OCI-LY1 (cell line): ENCODE measurements around the gene LTBP2.

Experiments used
- H2AFZ ChIP-seq: fragments of 200-600 bp; sonication (generic), shearing (Covaris generic); 2 replicates; pipeline ENCODE4 v1.6.0; 2014; ENCODE audit warnings: antibody characterized with exemption, mild to moderate bottlenecking, low read length
- H3F3A ChIP-seq: fragments of 200-600 bp; sonication (generic), shearing (Covaris generic); 2 replicates; pipeline ENCODE4 v1.6.0; 2014; ENCODE audit warnings: mild to moderate bottlenecking, antibody characterized with exemption, low read length, moderate library complexity; ENCODE audit not compliant: insufficient read depth
- H3K27ac ChIP-seq: fragments of 200-600 bp; sonication (generic); 2 replicates; pipeline ENCODE4 v1.5.1; 2014; ENCODE audit warnings: low read length, mixed run types, mild to moderate bottlenecking, low read depth; ENCODE audit not compliant: poor library complexity, severe bottlenecking
- H3K27me3 ChIP-seq: fragments of 200-600 bp; sonication (generic); 2 replicates; pipeline ENCODE4 v1.6.0; 2014; ENCODE audit warnings: antibody characterized with exemption, mild to moderate bottlenecking, low read length, moderate library complexity; ENCODE audit not compliant: insufficient read depth
- H3K36me3 ChIP-seq: fragments of 200-600 bp; sonication (generic); 2 replicates; pipeline ENCODE4 v1.6.1; 2014; ENCODE audit warnings: mild to moderate bottlenecking, antibody characterized with exemption, low read length, moderate library complexity, mixed read lengths; ENCODE audit not compliant: insufficient read depth
- H3K4me1 ChIP-seq: fragments of 200-600 bp; sonication (generic); 2 replicates; pipeline ENCODE4 v1.5.1; 2014; ENCODE audit warnings: mild to moderate bottlenecking, low read length, moderate library complexity; ENCODE audit not compliant: insufficient read depth, severe bottlenecking
- H3K4me2 ChIP-seq: fragments of 200-600 bp; sonication (generic), shearing (Covaris generic); 2 replicates; pipeline ENCODE4 v1.6.1; 2014; ENCODE audit warnings: low read length
- H3K4me3 ChIP-seq: fragments of 200-600 bp; sonication (generic); 2 replicates; pipeline ENCODE4 v1.5.1; 2014; ENCODE audit warnings: low read length, low read depth, mild to moderate bottlenecking, mixed read lengths; ENCODE audit not compliant: poor library complexity, severe bottlenecking
- H3K79me2 ChIP-seq: fragments of 200-600 bp; shearing (Covaris generic); 2 replicates; pipeline ENCODE4 v1.6.1; 2016; ENCODE audit warnings: mixed run types, low read length, mixed read lengths; ENCODE audit not compliant: insufficient read depth
- H3K9ac ChIP-seq: fragments of 200-600 bp; sonication (generic), shearing (Covaris generic); 2 replicates; pipeline ENCODE4 v1.6.1; 2014; ENCODE audit warnings: mild to moderate bottlenecking, low read length, mixed read lengths
- H3K9me2 ChIP-seq: fragments of 200-600 bp; sonication (generic), shearing (Covaris generic); 2 replicates; pipeline ENCODE4 v1.6.1; 2014; ENCODE audit warnings: low read depth, mild to moderate bottlenecking, low read length, mixed read lengths
- H3K9me3 ChIP-seq: fragments of 200-600 bp; shearing (Covaris generic); 2 replicates; pipeline ENCODE4 v1.6.1; 2014; ENCODE audit warnings: low read length, mixed read lengths
- H4K20me1 ChIP-seq: fragments of 200-600 bp; sonication (generic), shearing (Covaris generic); 2 replicates; pipeline ENCODE4 v1.6.0; 2016; ENCODE audit warnings: mild to moderate bottlenecking, low read length; ENCODE audit not compliant: insufficient read depth
- EZH2 ChIP-seq: fragments of 200-600 bp; sonication (generic), shearing (Covaris generic); IDR thresholded peaks from 2 replicates; pipeline ENCODE4 v1.8.0; 2017; ENCODE audit warnings: borderline replicate concordance, mixed run types, mild to moderate bottlenecking, antibody characterized with exemption, low read length, moderate library complexity, mixed read lengths
- TF ChIP-seq, protein P1 (sequence below): fragments of 200-600 bp; sonication (generic), shearing (Covaris generic); IDR thresholded peaks from 2 replicates; pipeline ENCODE4 v1.5.1; 2017; ENCODE audit warnings: mild to moderate bottlenecking, antibody characterized with exemption, low read length, moderate library complexity, mixed read lengths

LTBP2 gene

DNA sequence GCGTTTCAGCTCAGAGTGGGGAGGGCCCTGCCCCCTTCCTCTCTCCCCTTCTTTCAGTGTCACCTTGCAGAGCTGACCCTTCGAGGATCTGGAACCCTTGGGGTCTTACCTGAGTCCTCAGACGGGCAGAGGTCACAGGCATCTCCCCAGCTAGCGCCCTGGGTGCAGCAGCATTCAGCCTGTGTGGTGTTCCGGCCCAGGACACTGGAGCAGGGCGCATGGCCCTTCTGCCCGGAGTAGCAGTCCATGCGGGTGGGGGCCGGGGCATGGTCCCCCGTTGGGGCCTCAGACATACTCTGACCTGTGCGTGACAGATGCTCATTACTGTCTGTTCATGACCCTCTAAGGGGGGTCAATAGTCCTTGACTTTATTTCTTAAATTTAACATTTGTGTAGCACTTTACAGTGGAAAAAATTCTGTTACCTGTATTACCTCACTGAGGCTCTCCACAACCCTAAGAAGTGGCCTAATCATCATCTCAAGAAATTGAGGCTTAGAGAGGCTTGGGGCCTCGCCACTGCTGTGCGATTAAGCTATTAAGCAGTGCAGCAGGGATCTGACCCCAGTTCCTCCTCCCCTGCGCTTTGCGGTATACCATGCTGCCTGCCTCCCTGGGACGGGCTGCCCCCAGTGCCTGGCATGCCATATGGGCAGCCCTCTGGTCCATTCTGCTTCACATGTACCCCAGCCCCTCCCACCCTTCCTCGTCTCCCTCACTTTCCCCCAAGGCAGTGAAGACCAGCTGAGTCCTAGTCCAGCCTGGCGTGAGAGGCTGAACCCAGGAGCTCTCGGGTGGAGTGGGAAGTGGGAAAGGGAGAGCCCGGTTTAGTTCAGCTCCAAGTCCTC is 106.9 kb downstream of the LTBP2 start:
- Histone ChIP-seq H3K9me3 (no peaks in the 10 kb centered on the region), H3K4me2 (no peak overlapping the region), H3K27ac (no peak overlapping the region), H3K9ac (no peak overlapping the region), H3K4me3 (no peak overlapping the region), H3K27me3 (no peaks in the 10 kb centered on the region), H3F3A (no peaks in the 10 kb centered on the region), H3K4me1 (no peaks in the 10 kb centered on the region), H3K79me2 (no peaks in the 10 kb centered on the region), H3K36me3 (no peaks in the 10 kb centered on the region), H4K20me1 (no peaks in the 10 kb centered on the region), H3K9me2 (no peaks in the 10 kb centered on the region), H2AFZ (no peak overlapping the region)
- TF ChIP-seq, protein P1, sequence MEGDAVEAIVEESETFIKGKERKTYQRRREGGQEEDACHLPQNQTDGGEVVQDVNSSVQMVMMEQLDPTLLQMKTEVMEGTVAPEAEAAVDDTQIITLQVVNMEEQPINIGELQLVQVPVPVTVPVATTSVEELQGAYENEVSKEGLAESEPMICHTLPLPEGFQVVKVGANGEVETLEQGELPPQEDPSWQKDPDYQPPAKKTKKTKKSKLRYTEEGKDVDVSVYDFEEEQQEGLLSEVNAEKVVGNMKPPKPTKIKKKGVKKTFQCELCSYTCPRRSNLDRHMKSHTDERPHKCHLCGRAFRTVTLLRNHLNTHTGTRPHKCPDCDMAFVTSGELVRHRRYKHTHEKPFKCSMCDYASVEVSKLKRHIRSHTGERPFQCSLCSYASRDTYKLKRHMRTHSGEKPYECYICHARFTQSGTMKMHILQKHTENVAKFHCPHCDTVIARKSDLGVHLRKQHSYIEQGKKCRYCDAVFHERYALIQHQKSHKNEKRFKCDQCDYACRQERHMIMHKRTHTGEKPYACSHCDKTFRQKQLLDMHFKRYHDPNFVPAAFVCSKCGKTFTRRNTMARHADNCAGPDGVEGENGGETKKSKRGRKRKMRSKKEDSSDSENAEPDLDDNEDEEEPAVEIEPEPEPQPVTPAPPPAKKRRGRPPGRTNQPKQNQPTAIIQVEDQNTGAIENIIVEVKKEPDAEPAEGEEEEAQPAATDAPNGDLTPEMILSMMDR: no peak
- no peak for TF ChIP-seq EZH2

DNA sequence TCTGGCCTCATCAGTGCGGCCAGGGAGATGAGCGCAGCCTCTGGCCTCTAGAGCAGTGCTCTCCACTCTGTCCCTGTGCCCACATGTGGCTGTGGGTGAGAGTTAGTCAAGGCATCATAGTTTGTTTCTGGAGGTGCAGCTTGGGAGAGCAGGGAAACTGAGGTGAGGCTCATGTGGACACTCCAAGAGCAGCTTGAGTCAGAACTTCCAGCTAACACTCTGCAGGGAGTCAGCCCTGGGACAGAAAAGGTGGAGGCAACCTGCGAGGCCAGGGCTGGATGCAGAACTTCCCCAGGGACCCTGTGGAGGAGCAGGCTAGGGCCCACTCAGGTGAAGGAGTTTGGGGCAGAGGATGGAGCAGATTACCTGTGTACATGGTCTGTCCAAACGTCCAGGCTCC is 107.6 kb downstream of the LTBP2 start:
- no peaks in the 10 kb centered on the region for H3K36me3 ChIP-seq
- no peaks in the 10 kb centered on the region for H3K9me3 ChIP-seq
- no peak overlapping the region for H3K27ac ChIP-seq
- no peaks in the 10 kb centered on the region for H3F3A ChIP-seq
- H3K79me2 ChIP-seq: no peaks in the 10 kb centered on the region
- H3K4me2 ChIP-seq: no peak overlapping the region
- TF ChIP-seq, protein P1: no peak
- TF ChIP-seq EZH2: no peak
- no peak overlapping the region for H2AFZ ChIP-seq
- H3K9me2 ChIP-seq: no peaks in the 10 kb centered on the region
- no peaks in the 10 kb centered on the region for H4K20me1 ChIP-seq
- no peaks in the 10 kb centered on the region for H3K27me3 ChIP-seq
- no peaks in the 10 kb centered on the region for H3K4me1 ChIP-seq
- H3K4me3 ChIP-seq: no peak overlapping the region
- H3K9ac ChIP-seq: no peak overlapping the region

DNA sequence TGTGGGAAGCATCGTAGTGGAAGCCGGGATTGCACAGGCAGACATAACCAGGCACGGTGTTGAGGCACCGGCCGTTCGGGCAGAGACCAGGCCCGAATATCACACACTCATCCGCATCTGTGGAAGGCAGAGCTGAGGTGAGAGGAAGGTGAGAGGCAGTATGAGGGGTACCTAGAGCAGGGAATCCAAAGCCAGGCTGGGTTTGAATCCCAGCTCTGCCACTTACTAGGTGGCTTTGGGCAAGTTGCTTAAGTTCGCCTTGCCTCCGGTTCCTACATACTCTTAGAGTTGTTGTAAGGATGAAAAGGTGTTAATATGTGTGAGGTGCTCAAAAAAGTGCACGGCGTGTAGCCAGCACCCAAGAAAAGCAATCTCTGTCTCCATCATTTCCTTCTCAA is 108.1 kb downstream of the LTBP2 start:
- Histone ChIP-seq H3K4me2 (no peak overlapping the region), H3F3A (no peaks in the 10 kb centered on the region)

More for the DNA sequence above, 108.1 kb downstream of the LTBP2 start:
- no peaks in the 10 kb centered on the region for H3K9me3 ChIP-seq
- no peaks in the 10 kb centered on the region for H3K79me2 ChIP-seq
- H3K27ac ChIP-seq: no peak overlapping the region
- no peak overlapping the region for H2AFZ ChIP-seq
- no peaks in the 10 kb centered on the region for H3K4me1 ChIP-seq
- H4K20me1 ChIP-seq: no peaks in the 10 kb centered on the region
- H3K9ac ChIP-seq: no peak overlapping the region
- no peaks in the 10 kb centered on the region for H3K27me3 ChIP-seq
- TF ChIP-seq, protein P1: no peak
- no peak for TF ChIP-seq EZH2
- H3K9me2 ChIP-seq: no peaks in the 10 kb centered on the region
- H3K4me3 ChIP-seq: no peak overlapping the region
- H3K36me3 ChIP-seq: no peaks in the 10 kb centered on the region
